Right atrium auricular region (tissue), 2 donors: ENCODE results near the gene FBXO21. TPM values are rescaled to one million over a fixed set of nuclear protein-coding genes. Genes with fewer than 3 reads are reported as not detected.
A peak's percentile ranks its signal among the peaks of the same experiment; 100 is the strongest.

Source experiments
- DNase-seq: peaks from one replicate; pipeline ENCODE4 v3.0.0-alpha.2; 2019; ENCODE audit warnings: low spot score
- H3K27ac ChIP-seq, 2 donors: fragments of 200-600 bp; sonication (generic); 1 replicate in 1 of 2; 2 replicates in 1 of 2; pipeline ENCODE4 v1.5.1; 2016 to 2019
- H3K27me3 ChIP-seq, 2 donors: fragments of 200-600 bp; sonication (generic); one replicate each; pipeline versions ENCODE4 v1.5.1 to v1.6.0; 2017 to 2019
- H3K36me3 ChIP-seq: fragments of 200-600 bp; sonication (generic); one replicate; pipeline ENCODE4 v1.5.1; 2016
- H3K4me1 ChIP-seq, 2 donors: fragments of 200-600 bp; sonication (generic); one replicate each; pipeline versions ENCODE4 v1.5.1 to v1.6.0; 2017 to 2019
- H3K4me3 ChIP-seq, 2 donors: fragments of 200-600 bp; sonication (generic); 1 replicate in 1 of 2; 2 replicates in 1 of 2; pipeline ENCODE4 v1.5.1; 2017 to 2019; ENCODE audit warnings: mild to moderate bottlenecking in 1 of 2, moderate library complexity in 1 of 2
- H3K9me3 ChIP-seq, 2 donors: fragments of 200-600 bp; sonication (generic); one replicate each; pipeline ENCODE4 v1.5.1; 2019
- total RNA-seq, 2 donors: library from RNA; depleted of rRNA; stranded (reverse); fragments of >200 nt; gene quantifications; one replicate each; pipeline ENCODE4 v1.1.0, GENCODE V29; 2016
- TF ChIP-seq, protein P1 (sequence below), 2 donors: fragments of 200-600 bp; sonication (generic); IDR thresholded peaks; one replicate each; pipeline ENCODE4 v1.5.1; 2019; ENCODE audit warnings: antibody characterized with exemption in 2 of 2

The FBXO21 gene
- total RNA-seq, 2 donors from 2014 or later = 43.5 to 77.9 TPM

DNA sequence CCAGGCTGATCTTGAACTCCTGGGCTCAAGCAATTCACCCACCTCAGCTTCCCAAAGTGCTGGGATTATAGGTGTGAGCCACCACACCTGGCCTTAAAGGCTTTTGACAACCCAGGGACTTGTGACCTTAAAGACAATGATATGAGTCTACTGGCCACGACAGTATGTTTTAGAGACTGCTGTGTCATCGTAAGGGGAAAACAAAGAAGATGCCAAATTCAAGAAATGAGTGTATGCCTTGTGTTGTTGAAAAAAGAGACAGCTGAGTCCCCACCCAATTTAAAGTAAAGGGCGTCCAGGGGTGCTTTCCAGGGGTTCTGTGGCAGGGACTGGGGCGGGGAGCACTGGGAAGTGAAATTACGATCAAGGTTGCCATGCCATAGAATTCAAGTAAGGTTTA lies 26.4 kb upstream of the FBXO21 start:
- TF ChIP-seq, protein P1, sequence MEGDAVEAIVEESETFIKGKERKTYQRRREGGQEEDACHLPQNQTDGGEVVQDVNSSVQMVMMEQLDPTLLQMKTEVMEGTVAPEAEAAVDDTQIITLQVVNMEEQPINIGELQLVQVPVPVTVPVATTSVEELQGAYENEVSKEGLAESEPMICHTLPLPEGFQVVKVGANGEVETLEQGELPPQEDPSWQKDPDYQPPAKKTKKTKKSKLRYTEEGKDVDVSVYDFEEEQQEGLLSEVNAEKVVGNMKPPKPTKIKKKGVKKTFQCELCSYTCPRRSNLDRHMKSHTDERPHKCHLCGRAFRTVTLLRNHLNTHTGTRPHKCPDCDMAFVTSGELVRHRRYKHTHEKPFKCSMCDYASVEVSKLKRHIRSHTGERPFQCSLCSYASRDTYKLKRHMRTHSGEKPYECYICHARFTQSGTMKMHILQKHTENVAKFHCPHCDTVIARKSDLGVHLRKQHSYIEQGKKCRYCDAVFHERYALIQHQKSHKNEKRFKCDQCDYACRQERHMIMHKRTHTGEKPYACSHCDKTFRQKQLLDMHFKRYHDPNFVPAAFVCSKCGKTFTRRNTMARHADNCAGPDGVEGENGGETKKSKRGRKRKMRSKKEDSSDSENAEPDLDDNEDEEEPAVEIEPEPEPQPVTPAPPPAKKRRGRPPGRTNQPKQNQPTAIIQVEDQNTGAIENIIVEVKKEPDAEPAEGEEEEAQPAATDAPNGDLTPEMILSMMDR (IDR thresholded peaks at IDR 0.05) = no peak
- no peak overlapping the region for H3K4me3 ChIP-seq
- no peaks in the 10 kb centered on the region for H3K36me3 ChIP-seq
- no peaks in the 10 kb centered on the region for H3K27me3 ChIP-seq
- H3K4me1 ChIP-seq = no peaks in the 10 kb centered on the region
- no peak for DNase-seq
- no peaks in the 10 kb centered on the region for H3K9me3 ChIP-seq
- H3K27ac ChIP-seq = no peak overlapping the region

DNA sequence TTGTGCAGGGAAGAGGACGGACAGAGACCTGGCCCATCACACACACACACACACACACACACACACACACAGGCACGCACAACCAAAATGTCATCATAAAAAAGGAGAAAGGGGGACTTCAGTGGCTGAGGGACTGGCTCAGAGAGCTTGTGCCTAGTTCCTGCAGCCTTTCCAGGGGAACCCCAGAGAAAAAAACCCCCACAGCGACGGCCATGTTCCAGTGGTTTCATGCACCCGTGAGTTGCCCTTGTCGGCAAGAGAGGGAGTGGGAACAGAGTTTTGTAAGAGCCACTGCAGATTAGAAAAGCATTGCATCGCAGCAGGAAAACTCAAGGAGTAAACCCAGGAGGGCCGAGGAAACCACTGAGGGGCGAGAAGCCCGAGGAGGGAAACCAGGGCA lies 24.5 kb upstream of the FBXO21 start:
- TF ChIP-seq, protein P1 (IDR thresholded peaks at IDR 0.05) = no peak
- Histone ChIP-seq H3K4me3 (no peak overlapping the region), H3K9me3 (no peaks in the 10 kb centered on the region), H3K27me3 (no peaks in the 10 kb centered on the region), H3K27ac (no peak overlapping the region), H3K4me1 (no peaks in the 10 kb centered on the region), H3K36me3 (no peaks in the 10 kb centered on the region)
- no peak for DNase-seq

DNA sequence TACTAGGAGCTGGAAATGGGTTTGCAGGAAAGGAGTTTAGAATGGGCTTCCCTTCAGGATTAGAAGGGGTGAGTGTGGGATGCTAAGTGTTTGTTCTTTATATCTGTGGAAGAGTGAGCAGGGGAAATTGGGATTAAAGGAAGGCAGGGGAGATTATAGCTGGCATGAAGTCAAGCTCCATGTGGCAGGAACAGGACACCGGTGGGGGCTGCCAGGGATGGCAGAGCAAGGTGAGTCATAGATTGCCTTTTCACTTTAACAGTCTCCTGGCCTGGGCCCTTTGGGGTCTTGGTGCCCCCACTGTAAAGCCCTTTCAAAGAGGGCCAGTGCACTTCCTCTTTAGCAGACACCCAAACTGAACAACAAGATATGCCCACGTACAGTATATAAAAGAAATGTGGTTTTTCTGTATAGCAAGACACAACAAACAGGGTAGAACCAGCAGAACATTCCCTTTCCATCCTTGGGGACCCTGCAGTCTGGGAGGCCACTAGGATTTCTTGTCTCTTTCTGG lies 23.1 kb upstream of the FBXO21 start:
- DNase-seq = no peak
- H3K36me3 ChIP-seq = no peaks in the 10 kb centered on the region
- no peak overlapping the region for H3K4me3 ChIP-seq
- H3K27ac ChIP-seq = no peak overlapping the region
- H3K4me1 ChIP-seq = no peaks in the 10 kb centered on the region
- H3K9me3 ChIP-seq = no peaks in the 10 kb centered on the region
- H3K27me3 ChIP-seq = no peaks in the 10 kb centered on the region
- TF ChIP-seq, protein P1 (IDR thresholded peaks at IDR 0.05) = no peak

DNA sequence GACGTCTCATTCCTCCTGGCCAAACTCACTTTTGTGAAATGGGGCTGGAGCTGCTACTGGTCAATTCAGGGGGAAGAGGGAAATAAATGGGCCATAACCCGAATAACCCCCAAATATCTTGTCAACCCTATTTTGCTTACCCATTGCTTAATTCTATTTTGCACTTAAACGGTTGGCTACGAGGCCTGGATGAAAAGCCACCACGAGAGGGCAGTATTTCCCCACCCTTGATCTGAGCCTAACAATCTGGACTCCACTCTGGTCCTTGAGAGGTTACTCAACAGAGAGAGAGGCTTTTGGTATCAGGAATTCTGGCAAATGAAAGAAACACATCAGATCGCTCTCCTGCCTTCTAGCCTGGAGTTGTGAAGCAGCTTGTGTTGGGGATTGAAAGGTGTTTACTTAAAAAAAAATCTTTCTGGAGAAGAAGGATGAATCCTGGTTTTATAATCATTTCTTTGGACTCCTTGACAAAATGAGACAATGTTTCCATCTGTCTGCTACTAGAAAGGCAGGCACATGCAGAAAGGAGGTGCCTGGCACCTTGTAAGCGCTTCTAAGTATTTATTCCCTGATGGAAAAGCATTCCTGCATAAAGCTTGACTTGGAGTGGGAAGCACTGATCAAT lies 22.4 kb upstream of the FBXO21 start:
- H3K4me3 ChIP-seq = no peak overlapping the region
- TF ChIP-seq, protein P1 (IDR thresholded peaks at IDR 0.05) = peak; percentile 83 to 91
- no peaks in the 10 kb centered on the region for H3K4me1 ChIP-seq
- no peak overlapping the region for H3K27ac ChIP-seq
- peak; percentile 77 for DNase-seq
- no peaks in the 10 kb centered on the region for H3K36me3 ChIP-seq
- no peaks in the 10 kb centered on the region for H3K27me3 ChIP-seq
- no peaks in the 10 kb centered on the region for H3K9me3 ChIP-seq

DNA sequence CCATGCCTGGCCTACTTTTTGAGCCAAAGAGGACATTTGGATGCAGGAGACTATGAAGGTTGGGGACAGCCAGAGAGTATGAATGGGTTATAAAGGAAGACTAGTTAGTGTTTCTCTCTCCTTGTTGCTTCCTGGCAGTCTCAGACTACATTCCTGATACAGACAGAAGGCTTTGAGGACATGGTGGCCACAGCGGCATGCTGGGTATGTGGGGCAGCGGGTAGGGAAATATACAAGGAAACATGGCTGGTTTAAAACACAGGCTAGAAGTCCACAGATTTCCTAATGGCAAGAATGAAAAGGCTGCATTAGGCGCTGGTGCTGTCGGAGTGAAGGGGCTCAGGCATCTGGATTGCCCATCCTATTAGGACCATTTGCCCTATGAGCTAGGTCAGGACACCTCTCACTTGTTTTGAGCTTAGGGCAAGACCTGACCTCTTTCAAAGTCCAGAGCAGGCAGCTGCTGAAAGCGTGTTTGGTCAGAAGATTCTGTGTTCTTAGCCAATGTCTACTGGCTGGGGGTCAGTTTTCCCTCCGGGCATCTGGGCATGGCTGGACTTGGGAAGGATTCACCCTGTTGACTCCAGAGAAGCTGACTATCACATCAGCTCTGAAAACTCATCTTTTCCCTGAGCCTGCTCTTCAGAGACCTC lies 20.1 kb upstream of the FBXO21 start:
- Histone ChIP-seq H3K27me3 (no peaks in the 10 kb centered on the region), H3K36me3 (no peaks in the 10 kb centered on the region), H3K4me1 (no peaks in the 10 kb centered on the region), H3K9me3 (no peaks in the 10 kb centered on the region), H3K27ac (no peak overlapping the region), H3K4me3 (no peak overlapping the region)
- TF ChIP-seq, protein P1 (IDR thresholded peaks at IDR 0.05) = no peak
- no peak for DNase-seq
